Mesothelial cell of epicardium (in vitro differentiated cells): ENCODE measurements around the gene TNXB. TPM values are rescaled to one million over a fixed set of nuclear protein-coding genes. Genes with fewer than 3 reads are reported as not detected.

Source experiments
- DNase-seq, 2 experiments: peaks; one replicate each; pipeline ENCODE4 v3.0.0; 2021; ENCODE audit warnings: low spot score in 2 of 2; ENCODE audit not compliant: unreplicated experiment in 2 of 2
- H3K27ac Mint-ChIP-seq: 2 replicates; pipeline ENCODE4 v1.8.0; 2021; ENCODE audit warnings: mixed read lengths
- H3K27me3 Mint-ChIP-seq: 2 replicates; pipeline ENCODE4 v1.8.0; 2021; ENCODE audit warnings: low read depth, mixed read lengths
- H3K36me3 Mint-ChIP-seq: 2 replicates; pipeline ENCODE4 v1.8.0; 2021; ENCODE audit warnings: mixed read lengths
- H3K4me1 Mint-ChIP-seq: 2 replicates; pipeline ENCODE4 v1.8.0; 2021; ENCODE audit warnings: mixed read lengths
- H3K4me3 Mint-ChIP-seq: 2 replicates; pipeline ENCODE4 v1.8.0; 2021; ENCODE audit warnings: mild to moderate bottlenecking, moderate library complexity, mixed read lengths
- H3K9me3 Mint-ChIP-seq: 2 replicates; pipeline ENCODE4 v1.8.0; 2021; ENCODE audit warnings: mixed read lengths
- total RNA-seq: library from RNA; stranded (reverse); gene quantifications from 3 replicates; pipeline ENCODE4 v1.2.1, GENCODE V29; 2021
- TF ChIP-seq, protein P1 (sequence below): fragments of 200-600 bp; sonication (generic); IDR thresholded peaks from one replicate; pipeline ENCODE4 v1.5.0; 2021; ENCODE audit warnings: antibody characterized with exemption; ENCODE audit not compliant: unreplicated experiment

Gene TNXB
- total RNA-seq, 1 donor from 2014 or later, result 13.9 TPM

DNA sequence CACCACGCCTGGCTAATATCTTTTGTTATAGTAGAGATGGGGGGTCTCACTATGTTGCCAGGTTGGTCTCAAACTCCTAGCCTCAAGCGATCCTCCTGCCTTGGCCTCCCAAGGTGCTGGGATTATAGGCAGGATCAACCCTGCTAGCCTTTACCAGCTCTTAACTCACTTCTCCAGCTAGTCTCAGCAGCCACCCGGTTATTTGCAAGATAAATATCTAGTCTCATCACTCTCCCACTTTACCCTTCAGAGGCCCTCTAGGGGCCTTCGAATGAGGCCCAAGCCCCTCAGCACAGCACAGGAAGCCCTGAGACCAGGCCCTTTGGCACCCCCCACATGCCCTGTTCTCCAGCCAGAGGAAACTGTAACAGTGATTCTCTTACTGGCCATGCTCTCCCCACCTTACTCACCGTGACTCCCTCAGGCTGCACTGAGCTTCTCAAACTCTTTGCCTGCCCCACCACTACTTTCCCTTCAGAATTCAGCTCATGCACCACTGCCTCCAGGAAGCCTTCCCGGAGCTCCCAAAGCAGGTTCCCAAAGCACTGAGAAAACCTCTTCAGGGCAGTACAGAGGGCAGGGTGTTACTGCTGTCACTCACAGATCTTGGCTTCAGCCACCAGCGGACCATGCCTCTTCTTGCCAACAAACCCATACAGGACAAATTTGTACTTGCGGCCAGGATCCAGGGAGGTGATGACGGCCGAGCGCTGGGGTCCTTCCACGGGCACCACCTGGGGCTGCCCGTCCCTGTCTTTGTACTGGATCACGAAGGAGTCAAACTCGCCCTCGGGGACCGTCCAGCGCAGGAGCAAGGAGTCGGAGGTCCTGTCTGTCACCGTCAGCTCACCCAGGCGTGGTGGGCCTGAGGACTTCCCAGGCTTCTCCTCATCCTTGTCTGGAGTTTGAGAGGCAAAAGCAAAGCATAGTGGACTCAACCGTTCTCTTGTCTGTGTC is 25.0 kb downstream of the TNXB start:
- TF ChIP-seq, protein P1, sequence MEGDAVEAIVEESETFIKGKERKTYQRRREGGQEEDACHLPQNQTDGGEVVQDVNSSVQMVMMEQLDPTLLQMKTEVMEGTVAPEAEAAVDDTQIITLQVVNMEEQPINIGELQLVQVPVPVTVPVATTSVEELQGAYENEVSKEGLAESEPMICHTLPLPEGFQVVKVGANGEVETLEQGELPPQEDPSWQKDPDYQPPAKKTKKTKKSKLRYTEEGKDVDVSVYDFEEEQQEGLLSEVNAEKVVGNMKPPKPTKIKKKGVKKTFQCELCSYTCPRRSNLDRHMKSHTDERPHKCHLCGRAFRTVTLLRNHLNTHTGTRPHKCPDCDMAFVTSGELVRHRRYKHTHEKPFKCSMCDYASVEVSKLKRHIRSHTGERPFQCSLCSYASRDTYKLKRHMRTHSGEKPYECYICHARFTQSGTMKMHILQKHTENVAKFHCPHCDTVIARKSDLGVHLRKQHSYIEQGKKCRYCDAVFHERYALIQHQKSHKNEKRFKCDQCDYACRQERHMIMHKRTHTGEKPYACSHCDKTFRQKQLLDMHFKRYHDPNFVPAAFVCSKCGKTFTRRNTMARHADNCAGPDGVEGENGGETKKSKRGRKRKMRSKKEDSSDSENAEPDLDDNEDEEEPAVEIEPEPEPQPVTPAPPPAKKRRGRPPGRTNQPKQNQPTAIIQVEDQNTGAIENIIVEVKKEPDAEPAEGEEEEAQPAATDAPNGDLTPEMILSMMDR, result no peak
- H3K27ac Mint-ChIP-seq, result no peak overlapping the region
- peaks cover 20% of the 10 kb centered on the region for H3K4me1 Mint-ChIP-seq
- H3K27me3 Mint-ChIP-seq, result peaks cover 26% of the 10 kb centered on the region
- no peak for DNase-seq
- no peak overlapping the region for H3K4me3 Mint-ChIP-seq
- H3K9me3 Mint-ChIP-seq, result no peaks in the 10 kb centered on the region
- no peaks in the 10 kb centered on the region for H3K36me3 Mint-ChIP-seq

DNA sequence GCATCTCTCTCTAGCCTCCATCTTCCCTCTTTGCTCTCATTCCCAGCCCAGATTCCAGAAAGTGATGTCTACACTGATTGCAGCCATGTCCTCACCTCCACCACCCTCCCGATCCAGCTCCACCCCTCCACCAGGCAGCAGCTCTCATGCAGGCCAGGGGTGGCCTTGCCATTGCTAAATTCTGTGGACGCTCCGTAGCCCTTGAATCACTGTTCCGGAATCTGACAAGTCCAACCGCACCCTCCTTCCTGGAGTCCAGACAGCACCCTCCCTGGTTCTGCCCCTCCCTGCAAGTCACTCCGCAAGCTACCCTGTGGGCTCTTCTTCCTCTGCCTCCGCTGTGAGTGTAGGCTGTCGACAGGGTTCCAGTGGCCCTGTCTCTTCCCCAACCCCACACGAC is 26.2 kb downstream of the TNXB start:
- no peaks in the 10 kb centered on the region for H3K36me3 Mint-ChIP-seq
- TF ChIP-seq, protein P1, result no peak
- H3K9me3 Mint-ChIP-seq, result no peaks in the 10 kb centered on the region
- no peak overlapping the region for H3K4me3 Mint-ChIP-seq
- DNase-seq, result no peak
- no peak overlapping the region for H3K27ac Mint-ChIP-seq
- peaks cover 25% of the 10 kb centered on the region for H3K27me3 Mint-ChIP-seq
- H3K4me1 Mint-ChIP-seq, result peaks cover 20% of the 10 kb centered on the region

DNA sequence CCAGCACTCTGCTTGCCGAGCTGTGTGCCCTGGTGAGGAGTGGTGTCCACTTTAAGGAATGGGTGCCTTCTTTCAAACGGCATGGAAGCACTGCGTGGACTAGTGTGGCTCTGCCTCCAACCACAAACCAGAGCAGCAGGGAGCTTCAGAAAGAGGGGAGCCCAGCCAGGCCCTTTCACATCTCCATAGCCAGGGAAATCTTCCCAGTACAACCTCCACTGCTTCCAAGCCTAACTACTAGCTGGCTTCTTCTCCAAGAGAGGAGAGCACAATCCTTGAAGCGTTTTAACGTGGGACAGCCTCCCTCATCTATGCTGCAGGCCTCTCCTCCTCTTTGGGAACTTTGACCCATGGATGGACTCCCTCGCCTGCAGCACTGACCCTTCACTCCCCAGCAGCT is 26.7 kb downstream of the TNXB start:
- H3K4me1 Mint-ChIP-seq, result peaks cover 20% of the 10 kb centered on the region
- DNase-seq, result no peak
- no peak overlapping the region for H3K4me3 Mint-ChIP-seq
- TF ChIP-seq, protein P1, result no peak
- no peaks in the 10 kb centered on the region for H3K36me3 Mint-ChIP-seq
- no peaks in the 10 kb centered on the region for H3K9me3 Mint-ChIP-seq
- H3K27me3 Mint-ChIP-seq, result peaks cover 25% of the 10 kb centered on the region
- H3K27ac Mint-ChIP-seq, result no peak overlapping the region

DNA sequence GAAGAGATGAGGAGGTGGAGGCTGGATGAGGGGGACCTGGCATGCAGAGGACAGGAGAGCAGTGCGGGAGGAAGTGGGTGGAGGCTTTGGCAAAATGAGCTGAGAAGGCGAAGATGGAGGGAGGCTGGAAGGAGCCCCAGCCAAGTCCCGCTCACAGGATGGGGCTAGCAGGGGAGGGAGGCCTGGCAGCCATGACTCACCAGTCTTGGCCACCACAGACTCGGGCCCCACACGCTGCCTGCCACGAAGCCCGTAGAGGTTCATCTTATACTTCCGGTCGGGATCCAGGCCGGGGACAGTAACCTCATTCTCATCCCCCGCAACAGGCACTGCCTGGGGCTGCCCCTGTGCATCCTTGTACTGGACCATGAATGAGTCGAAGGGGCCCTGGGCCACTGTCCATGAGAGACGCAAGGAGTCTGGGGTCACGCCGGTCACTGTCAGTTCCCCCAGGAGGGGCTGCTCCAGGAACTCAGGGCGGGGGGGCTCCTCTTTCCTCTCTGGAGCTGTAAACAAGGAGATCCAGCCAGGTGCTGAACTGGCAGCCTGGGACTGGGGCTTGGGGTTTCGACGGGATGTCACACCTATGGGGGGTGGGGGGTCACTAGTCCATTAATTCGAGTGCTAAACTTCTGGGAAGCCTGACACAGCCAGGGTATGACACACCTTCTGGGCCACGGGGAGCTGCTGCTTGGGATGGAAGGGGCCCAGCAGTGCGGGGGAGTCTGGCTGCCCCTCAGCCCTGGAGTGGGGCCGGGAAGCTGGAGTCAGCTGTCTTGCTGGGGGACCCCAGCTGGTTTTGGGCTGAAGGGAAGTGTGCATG is 27.8 kb downstream of the TNXB start:
- H3K27ac Mint-ChIP-seq, result no peak overlapping the region
- H3K9me3 Mint-ChIP-seq, result no peaks in the 10 kb centered on the region
- peaks cover 19% of the 10 kb centered on the region for H3K27me3 Mint-ChIP-seq
- H3K36me3 Mint-ChIP-seq, result no peaks in the 10 kb centered on the region
- TF ChIP-seq, protein P1, result no peak
- H3K4me1 Mint-ChIP-seq, result peaks cover 20% of the 10 kb centered on the region
- no peak for DNase-seq
- H3K4me3 Mint-ChIP-seq, result no peak overlapping the region

DNA sequence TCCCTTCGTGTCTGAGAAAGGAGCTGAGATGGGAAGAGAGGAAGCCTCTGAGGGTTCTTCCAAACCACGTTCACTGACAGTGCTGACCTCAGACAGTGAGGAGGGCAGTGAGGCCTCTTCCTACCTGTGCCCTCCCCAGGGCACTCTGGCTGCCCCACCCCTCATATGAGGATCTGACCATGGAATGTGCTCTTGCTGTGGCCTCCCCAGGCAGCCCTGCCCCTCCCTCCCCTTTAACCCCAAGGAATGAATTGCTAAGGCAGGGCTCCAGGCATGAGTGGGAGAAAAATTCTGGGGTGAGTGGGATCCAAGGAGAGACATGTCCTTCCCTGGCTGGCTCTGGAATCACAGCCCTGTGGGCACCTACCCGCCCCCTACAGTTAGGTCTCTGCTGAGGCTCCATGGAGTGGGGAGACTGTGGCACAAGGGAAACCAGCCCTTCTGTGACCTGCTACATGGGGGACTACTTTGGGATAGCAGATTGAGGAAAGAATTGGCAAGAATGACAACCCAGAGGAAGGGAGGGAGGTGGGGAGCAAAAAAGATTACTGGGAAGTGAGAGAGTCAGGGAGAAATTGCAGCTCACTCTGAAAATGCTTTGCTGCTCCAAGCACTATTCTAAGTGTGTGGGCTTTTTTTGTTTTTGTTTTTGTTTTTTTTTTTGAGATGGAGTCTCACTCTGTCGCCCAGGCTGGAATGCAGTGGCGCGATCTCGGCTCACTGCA is 29.4 kb downstream of the TNXB start:
- Mint-ChIP-seq H3K9me3 (no peaks in the 10 kb centered on the region), H3K4me3 (no peak overlapping the region), H3K27me3 (peaks cover 7% of the 10 kb centered on the region), H3K4me1 (peaks cover 30% of the 10 kb centered on the region), H3K36me3 (no peaks in the 10 kb centered on the region), H3K27ac (no peak overlapping the region)
- TF ChIP-seq, protein P1, result no peak
- DNase-seq, result no peak
